ENCODE measurements around the gene HEBP2.
"Not testable (repeated sequence)": the region's sequence is repeated elsewhere in the genome, so short reads cannot be mapped to it uniquely, and the experiment has no call there.

Gene HEBP2

DNA sequence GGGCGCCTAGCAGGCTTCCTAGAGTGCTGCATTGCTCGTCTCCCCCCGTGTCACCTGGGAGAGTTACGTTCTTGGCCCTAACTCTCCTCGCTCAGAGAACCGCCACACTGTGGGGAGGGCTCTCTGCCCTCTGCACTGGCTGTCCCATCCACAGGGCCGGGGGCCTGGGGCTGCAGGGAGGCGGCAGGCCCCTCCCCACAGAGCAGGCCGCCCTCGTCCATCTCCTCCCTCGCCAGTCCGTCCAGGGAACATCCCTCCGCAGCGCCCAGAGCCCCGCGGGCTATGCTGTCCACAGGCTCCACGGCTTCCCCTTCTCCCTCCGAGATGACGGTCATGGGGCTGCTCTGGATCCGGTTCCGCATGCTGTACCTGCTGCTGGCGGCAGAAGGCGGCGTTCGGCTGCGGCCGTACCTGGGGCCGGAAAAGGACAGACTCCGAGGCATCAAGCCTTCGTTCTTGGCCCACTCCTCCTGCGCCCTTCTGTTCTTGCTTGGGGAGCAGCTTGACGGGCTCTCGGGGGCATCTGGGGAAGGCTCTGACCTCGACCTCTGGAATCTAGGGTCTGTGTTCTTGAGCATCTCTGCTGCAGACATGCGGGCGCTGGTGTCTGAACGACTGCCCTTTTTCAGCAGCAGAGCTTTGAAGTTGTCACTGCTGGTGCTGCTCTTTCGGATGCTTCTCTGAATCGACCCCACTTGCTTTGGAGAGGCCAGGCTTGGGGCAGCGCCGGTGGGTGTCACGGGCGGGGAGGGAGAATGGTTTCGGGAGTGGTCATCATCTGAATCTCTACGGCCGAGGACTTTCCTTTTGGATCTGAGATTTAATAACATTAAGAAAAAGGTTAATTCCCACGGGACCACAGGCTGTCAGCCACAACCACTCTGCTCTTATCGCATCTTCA is 20.2 kb downstream of the HEBP2 start:
- DNase-seq (ENCODE audit: low read depth in 2 of 2), result no peak

DNA sequence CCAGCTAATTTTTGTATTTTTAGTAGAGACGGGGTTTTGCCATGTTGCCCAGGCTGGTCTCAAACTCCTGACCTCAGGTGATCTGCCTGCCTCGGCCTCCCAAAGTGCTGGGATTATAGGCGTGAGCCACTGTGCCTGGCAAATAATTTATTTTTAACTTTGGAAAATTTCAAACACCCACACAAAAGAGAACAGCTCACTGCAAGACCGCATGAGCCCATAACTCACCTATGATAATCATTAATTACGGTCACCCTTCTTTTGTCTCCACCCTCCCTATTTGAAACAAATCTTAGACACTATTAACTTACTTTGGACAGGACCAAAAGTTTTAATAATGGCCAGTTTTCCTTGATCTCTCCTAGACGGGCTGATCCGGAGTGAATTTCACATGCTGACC is 21.2 kb downstream of the HEBP2 start:
- DNase-seq (ENCODE audit: low read depth in 2 of 2), result not testable (repeated sequence)

DNA sequence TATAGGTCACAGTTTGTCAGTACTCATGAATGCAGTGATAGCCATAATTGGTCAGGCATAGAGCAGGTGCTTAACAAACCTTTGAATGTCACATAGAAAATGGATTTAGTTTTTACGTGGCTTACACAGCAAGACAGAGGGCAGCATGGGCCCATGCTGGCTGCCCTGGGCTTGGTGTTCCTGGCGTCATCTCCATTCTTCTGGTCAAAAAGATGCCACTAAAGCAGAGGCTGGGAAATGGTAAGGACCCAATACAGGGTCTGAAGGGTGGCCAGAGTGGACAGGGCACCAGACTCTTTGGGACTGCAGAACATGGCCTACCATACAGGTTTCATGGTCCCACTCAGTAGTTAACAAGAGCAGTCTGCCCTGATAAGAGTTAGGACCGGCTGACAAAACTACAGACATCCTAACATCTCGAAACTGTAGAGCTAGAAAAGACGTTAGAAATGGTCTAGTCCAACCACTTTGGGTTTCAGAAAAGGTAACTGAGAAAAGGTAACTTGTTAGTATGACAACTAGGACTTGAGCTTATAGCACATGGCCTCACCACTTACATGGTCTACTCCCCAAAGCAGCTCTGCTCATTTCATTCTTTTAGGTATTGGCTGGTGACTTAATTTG is 22.6 kb downstream of the HEBP2 start:
- DNase-seq (ENCODE audit: low read depth in 2 of 2), result no peak

DNA sequence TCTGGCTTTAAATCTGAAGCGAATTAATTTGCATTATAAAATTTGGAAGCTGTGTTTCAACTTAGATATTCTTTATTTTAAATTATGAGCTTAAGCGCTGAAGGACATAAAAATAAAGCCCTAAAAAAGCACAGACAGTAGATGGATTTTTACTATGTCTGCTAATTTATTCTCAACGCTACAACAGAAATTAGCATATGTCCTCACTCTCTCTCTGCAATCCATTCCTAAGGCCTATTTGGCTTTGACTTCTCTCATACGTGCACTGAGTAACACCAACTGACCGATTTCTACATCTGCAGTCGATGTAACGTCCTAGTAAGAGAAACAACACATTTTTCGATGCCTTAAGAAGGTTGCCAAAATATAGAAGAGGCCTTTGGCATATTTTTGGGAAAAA is 23.7 kb downstream of the HEBP2 start:
- no peak for DNase-seq (ENCODE audit: low read depth in 2 of 2)

- DNase-seq (ENCODE audit: low read depth in 2 of 2), result no peak
Observed at GRCh38 chr6:138428944-138429598, 25.0 kb downstream of the HEBP2 start.

GRCh38 chr6:138429761-138430160 is 25.7 kb downstream of the HEBP2 start:
- no peak for DNase-seq (ENCODE audit: low read depth in 2 of 2)

- DNase-seq (ENCODE audit: low read depth in 2 of 2), result no peak
Observed at GRCh38 chr6:138430361-138431145, 26.5 kb downstream of the HEBP2 start.

GRCh38 chr6:138431256-138432062 is 27.4 kb downstream of the HEBP2 start:
- DNase-seq (ENCODE audit: low read depth in 2 of 2), result no peak

GRCh38 chr6:138432063-138432356 is 28.0 kb downstream of the HEBP2 start:
- DNase-seq (ENCODE audit: low read depth in 2 of 2), result no peak

DNA sequence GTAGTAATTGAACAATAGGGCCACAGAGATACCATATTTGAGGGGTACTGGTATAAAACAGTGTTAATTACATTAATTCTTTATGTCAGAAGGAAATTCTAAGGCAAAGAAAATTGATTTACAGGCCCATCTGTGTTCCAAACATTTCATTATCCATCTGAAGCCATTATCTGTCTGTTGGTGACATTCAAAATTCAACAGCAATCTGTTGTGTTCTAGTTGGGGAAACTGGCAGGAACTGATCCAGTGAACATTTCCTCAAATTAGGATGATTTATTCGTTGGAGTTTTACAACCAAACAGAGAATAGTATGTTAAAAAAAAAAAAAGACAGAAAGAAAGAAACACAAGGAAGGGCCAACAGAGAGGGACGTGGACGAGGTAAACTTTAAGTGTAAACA is 30.1 kb downstream of the HEBP2 start:
- DNase-seq (ENCODE audit: low read depth in 2 of 2), result no peak

DNA sequence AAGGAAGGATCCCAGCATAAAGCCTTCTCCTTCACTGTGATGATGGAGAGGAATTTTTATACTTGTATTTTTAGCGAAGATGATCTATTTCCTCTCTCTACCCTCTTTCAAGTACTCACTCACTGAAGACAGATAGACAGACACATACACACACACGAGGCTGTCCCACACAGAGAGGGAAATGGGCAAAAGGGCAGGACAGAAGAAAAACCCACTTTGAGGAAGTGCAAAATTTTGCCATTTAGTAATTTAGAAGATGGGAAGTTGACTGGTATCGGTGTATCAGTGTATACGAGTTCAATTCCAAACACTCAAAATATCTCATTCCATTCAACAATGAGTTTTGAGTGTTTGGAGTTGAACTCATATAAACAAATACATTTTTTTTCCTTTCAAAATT is 30.9 kb downstream of the HEBP2 start:
- DNase-seq (ENCODE audit: low read depth in 2 of 2), result no peak

GRCh38 chr6:138439546-138439945 is 35.5 kb downstream of the HEBP2 start:
- no peak for DNase-seq (ENCODE audit: low read depth in 2 of 2)

GRCh38 chr6:138440296-138440695 is 36.3 kb downstream of the HEBP2 start:
- no peak for DNase-seq (ENCODE audit: low read depth in 2 of 2)

- DNase-seq (ENCODE audit: low read depth in 2 of 2), result no peak
Observed at GRCh38 chr6:138440758-138441357, 36.8 kb downstream of the HEBP2 start.

DNA sequence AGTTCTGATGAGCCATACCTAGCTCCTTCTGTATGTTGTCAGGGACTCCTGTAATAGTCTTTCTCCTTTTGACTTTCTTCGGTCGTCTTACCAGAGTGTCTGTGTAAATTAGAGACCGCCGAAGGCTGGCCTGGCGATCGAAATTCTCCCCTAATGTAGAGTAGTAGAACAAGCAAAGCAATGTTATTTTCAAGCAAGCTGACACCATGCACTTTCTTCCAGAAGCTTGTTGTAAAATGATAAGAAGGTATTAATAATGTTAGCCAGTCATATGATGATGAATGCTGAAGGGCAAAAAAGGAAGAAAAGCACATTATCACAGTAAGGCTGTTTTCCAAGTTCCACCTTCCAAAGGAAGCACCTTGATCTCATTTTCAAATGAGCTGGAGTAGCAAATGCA is 37.9 kb downstream of the HEBP2 start:
- no peak for DNase-seq (ENCODE audit: low read depth in 2 of 2)

GRCh38 chr6:138442663-138443062 is 38.6 kb downstream of the HEBP2 start:
- DNase-seq (ENCODE audit: low read depth in 2 of 2), result no peak

DNA sequence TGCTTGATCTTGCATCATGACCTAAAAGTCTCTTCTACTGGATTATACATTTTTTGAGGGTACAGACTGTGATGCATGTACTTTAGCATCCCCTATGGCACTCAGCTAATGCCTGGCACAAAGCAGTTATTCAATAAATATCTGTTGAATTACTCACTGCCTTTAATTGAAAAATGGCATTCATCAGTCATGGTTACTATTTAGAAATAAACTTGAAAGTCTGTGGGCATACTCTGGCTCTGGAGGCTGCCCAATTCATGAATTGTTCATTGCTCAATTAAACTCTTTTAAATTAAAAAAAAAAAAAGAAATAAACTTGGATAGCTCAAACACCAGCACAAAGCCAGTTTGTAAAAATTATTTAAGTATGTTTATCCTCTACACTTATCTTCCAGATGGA is 40.0 kb downstream of the HEBP2 start:
- no peak for DNase-seq (ENCODE audit: low read depth in 2 of 2)

- no peak for DNase-seq (ENCODE audit: low read depth in 2 of 2)
Observed at GRCh38 chr6:138446821-138447220, 42.8 kb downstream of the HEBP2 start.

DNA sequence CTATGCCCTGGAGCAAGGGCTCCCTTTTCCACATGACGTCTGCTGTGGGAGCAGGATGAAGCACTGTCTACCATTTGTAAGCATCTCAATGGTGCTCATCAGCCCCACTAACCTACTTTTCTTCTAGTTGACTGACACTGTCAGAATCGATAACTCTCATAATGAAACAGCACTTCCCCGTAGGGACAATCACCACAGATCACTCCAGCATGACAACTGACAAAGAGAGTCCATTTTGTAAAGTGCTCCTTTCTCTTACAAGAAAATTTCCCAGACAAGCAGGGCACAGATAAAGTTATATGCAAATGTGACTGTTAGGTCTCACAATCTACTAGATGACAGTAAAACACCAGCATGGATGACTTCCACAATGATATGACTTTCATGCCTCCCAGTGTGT is 46.4 kb downstream of the HEBP2 start:
- DNase-seq (ENCODE audit: low read depth in 2 of 2), result no peak

- no peak for DNase-seq (ENCODE audit: low read depth in 2 of 2)
Observed at GRCh38 chr6:138451043-138451442, 47.0 kb downstream of the HEBP2 start.
